GM23248 (cell line): ENCODE data around the gene VAMP1.

Experiments
- EZH2 ChIP-seq: fragments of 200-600 bp; sonication (generic); IDR thresholded peaks from 2 replicates; pipeline ENCODE4 v1.6.1; 2018; ENCODE audit warnings: antibody characterized with exemption, mild to moderate bottlenecking; ENCODE audit not compliant: insufficient read depth, poor library complexity, severe bottlenecking
- EZH2phosphoT487 ChIP-seq: fragments of 200-600 bp; sonication (generic); IDR thresholded peaks from 2 replicates; pipeline ENCODE4 v1.6.1; 2018; ENCODE audit warnings: antibody characterized with exemption, moderate library complexity, mild to moderate bottlenecking, low read depth; ENCODE audit not compliant: insufficient read depth

GRCh38 chr12:6452245-6452943 is 18.1 kb downstream of the VAMP1 start:
- TF ChIP-seq EZH2, result no peak
- no peak for TF ChIP-seq EZH2phosphoT487
